IPS-18a (cell line): Measurements from ENCODE around the gene TNNI2.

ENCODE experiments used
- H3K27ac ChIP-seq: one replicate; pipeline ENCODE4 v1.5.1; 2013; ENCODE audit warnings: low read length
- H3K27me3 ChIP-seq: one replicate; pipeline ENCODE4 v1.6.1; 2013; ENCODE audit warnings: mild to moderate bottlenecking, low read length; ENCODE audit not compliant: control insufficient read depth, insufficient read depth
- H3K36me3 ChIP-seq: one replicate; pipeline ENCODE4 v1.6.1; 2013; ENCODE audit warnings: low read depth, low read length; ENCODE audit not compliant: control insufficient read depth
- H3K4me1 ChIP-seq: one replicate; pipeline ENCODE4 v1.6.1; 2013; ENCODE audit warnings: low read depth, low read length; ENCODE audit not compliant: control insufficient read depth
- H3K4me3 ChIP-seq: one replicate; pipeline ENCODE4 v1.5.1; 2013; ENCODE audit warnings: low read length
- H3K9ac ChIP-seq: one replicate; pipeline ENCODE4 v1.6.1; 2013; ENCODE audit warnings: mild to moderate bottlenecking, low read length, moderate library complexity
- H3K9me3 ChIP-seq: one replicate; pipeline ENCODE4 v1.6.1; 2013; ENCODE audit warnings: low read depth, low read length; ENCODE audit not compliant: control insufficient read depth

Gene TNNI2

GRCh38 chr11:1837171-1838076 lies 1.4 kb upstream of the TNNI2 start:
- no peak overlapping the region for H3K27ac ChIP-seq
- H3K27me3 ChIP-seq: peaks cover 4% of the 10 kb centered on the region
- H3K4me1 ChIP-seq: no peaks in the 10 kb centered on the region
- no peak overlapping the region for H3K9ac ChIP-seq
- no peaks in the 10 kb centered on the region for H3K36me3 ChIP-seq
- no peak overlapping the region for H3K4me3 ChIP-seq
- H3K9me3 ChIP-seq: no peaks in the 10 kb centered on the region

GRCh38 chr11:1838077-1838425 lies 730 bp upstream of the TNNI2 start:
- Histone ChIP-seq H3K4me3 (no peak overlapping the region), H3K27ac (no peak overlapping the region), H3K9ac (no peak overlapping the region)

DNA sequence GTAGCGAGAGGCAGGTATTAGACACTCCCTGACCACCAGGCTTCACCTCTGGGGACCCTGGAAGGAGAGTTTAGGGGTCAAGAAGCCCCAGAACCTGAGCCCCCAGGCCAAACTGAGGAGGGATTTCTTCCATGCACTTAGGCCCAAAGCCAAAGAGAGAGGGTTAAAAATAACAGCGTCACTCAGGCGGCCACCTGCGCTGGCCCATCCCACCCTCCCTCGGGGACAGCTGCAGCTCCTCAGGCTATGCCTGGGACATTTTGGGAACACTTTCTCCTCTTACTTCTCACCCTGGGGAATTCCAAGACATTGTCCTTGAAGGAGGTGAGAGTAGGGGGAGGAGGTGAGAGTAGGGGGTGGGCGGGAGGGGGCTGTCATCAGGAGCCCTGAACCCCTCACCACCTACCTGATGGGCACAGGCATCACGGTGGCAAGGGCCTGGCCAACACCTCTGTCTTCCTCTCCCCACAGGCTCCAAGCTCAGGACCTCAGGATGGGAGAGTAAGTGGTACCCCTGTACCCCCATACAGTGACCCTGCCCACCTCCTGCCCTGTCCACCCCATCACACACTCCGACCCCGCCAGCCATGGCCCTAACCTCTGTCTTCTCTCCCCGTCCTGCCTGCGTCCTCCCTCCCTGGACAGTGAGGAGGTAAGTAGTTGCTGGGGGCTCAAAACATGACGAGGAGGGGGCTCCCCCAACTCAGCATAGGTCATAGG lies 583 bp downstream of the TNNI2 start:
- H3K36me3 ChIP-seq: no peaks in the 10 kb centered on the region
- H3K9ac ChIP-seq: no peak overlapping the region
- H3K27ac ChIP-seq: no peak overlapping the region
- no peaks in the 10 kb centered on the region for H3K4me1 ChIP-seq
- no peak overlapping the region for H3K4me3 ChIP-seq
- no peaks in the 10 kb centered on the region for H3K27me3 ChIP-seq
- no peaks in the 10 kb centered on the region for H3K9me3 ChIP-seq

More at GRCh38 chr11:1838077-1838425, 730 bp upstream of the TNNI2 start:
- Histone ChIP-seq H3K36me3 (no peaks in the 10 kb centered on the region), H3K27me3 (peaks cover under 1% of the 10 kb centered on the region), H3K4me1 (no peaks in the 10 kb centered on the region), H3K9me3 (no peaks in the 10 kb centered on the region)

DNA sequence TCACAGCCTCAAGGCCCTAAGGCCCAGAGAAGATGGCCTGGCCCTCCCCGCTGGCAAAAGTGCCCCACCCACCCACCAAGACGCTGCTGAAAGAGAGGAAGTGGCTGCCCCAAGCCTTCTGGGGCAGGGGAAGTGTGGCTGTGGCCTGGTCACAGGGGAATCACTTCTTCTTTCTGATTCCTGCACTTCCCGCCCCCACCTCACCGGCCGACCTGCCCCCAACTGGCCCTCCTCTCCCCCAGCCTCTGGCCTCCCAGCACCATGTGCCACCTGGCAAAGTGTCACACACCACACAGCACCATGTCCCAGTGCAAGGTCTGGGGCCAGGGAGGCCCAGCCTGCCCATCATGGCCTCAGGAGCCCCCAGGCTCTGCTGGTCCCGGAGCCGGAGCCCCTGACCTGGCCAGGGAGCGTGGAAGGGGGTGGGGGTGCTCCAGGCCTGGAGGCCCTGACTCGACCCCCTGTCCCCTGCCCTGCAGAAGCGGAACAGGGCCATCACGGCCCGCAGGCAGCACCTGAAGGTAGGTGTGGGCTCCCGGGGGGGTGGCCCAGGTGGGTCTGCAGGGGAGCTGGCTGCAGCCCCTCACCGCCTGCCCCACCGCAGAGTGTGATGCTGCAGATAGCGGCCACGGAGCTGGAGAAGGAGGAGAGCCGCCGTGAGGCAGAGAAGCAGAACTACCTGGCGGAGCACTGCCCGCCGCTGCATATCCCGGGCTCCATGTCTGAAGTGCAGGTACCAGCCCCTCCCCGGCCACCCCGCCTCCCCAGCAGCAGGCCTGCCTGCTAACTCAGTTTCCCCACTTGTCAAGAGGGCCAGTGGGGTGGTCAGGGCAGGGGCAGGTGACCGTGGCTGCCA lies 1.4 kb downstream of the TNNI2 start:
- H3K27me3 ChIP-seq: peaks cover 4% of the 10 kb centered on the region
- no peak overlapping the region for H3K27ac ChIP-seq
- H3K9me3 ChIP-seq: no peaks in the 10 kb centered on the region
- no peak overlapping the region for H3K9ac ChIP-seq
- no peaks in the 10 kb centered on the region for H3K4me1 ChIP-seq
- no peak overlapping the region for H3K4me3 ChIP-seq
- H3K36me3 ChIP-seq: no peaks in the 10 kb centered on the region

DNA sequence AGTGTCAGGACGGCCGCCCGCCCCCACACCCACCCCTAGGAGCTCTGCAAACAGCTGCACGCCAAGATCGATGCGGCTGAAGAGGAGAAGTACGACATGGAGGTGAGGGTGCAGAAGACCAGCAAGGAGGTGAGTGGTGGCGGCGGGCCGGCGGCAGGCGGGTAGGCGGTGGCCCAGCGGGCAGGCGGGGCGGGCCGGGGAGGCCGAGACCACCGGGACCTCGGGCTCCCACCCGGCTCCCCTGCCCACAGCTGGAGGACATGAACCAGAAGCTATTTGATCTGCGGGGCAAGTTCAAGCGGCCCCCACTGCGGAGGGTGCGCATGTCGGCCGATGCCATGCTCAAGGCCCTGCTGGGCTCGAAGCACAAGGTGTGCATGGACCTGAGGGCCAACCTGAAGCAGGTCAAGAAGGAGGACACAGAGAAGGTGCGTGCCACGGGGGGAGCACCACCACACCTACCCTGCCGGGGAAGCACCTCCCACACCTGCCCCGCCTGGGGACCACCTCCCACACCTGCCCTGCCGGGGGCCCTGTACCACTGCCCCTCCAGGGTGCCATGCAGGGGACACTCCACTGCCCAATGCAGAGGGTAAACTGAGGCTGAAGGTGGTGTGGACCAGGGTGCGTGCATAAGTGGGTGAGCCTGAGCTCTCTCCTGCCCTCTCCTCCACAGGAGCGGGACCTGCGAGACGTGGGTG lies 2.1 kb downstream of the TNNI2 start:
- no peaks in the 10 kb centered on the region for H3K4me1 ChIP-seq

DNA sequence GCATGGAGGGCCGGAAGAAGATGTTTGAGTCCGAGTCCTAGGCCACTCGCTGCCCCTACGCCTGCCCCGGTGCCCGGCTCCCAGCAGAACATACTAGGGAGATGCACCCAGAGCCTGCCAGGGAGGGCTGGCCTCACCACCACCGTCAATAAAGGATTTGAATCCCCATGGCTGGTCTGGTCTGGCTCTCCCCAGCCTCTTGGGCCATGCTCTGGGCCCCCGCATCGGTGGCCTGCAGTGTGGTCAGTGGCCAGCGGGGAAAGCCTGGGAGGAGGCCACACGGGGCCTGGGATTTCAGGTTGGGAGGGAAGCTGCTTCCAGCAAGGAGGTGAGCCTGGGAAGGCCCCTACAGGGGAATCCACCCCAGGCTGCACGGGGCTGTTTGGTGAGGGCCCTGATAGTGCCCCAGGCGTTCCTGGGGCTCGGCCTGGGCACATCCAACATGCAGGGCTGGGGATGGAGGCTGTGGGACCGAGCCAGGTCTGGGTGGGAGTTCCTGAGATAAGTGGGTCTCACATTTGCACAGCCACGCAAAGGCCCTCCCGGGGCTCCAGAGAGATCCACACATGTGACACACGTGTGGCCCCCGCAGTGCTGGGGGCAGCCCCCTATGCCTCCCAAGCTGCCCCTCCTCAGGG lies 2.8 kb downstream of the TNNI2 start:
- Histone ChIP-seq H3K4me1 (no peaks in the 10 kb centered on the region), H3K9ac (no peak overlapping the region), H3K27me3 (peaks cover 5% of the 10 kb centered on the region), H3K27ac (no peak overlapping the region), H3K4me3 (no peak overlapping the region), H3K36me3 (no peaks in the 10 kb centered on the region), H3K9me3 (no peaks in the 10 kb centered on the region)

More for the DNA sequence above, 2.1 kb downstream of the TNNI2 start:
- Histone ChIP-seq H3K9me3 (no peaks in the 10 kb centered on the region), H3K27ac (no peak overlapping the region), H3K36me3 (no peaks in the 10 kb centered on the region), H3K9ac (no peak overlapping the region), H3K27me3 (peaks cover 5% of the 10 kb centered on the region), H3K4me3 (no peak overlapping the region)

DNA sequence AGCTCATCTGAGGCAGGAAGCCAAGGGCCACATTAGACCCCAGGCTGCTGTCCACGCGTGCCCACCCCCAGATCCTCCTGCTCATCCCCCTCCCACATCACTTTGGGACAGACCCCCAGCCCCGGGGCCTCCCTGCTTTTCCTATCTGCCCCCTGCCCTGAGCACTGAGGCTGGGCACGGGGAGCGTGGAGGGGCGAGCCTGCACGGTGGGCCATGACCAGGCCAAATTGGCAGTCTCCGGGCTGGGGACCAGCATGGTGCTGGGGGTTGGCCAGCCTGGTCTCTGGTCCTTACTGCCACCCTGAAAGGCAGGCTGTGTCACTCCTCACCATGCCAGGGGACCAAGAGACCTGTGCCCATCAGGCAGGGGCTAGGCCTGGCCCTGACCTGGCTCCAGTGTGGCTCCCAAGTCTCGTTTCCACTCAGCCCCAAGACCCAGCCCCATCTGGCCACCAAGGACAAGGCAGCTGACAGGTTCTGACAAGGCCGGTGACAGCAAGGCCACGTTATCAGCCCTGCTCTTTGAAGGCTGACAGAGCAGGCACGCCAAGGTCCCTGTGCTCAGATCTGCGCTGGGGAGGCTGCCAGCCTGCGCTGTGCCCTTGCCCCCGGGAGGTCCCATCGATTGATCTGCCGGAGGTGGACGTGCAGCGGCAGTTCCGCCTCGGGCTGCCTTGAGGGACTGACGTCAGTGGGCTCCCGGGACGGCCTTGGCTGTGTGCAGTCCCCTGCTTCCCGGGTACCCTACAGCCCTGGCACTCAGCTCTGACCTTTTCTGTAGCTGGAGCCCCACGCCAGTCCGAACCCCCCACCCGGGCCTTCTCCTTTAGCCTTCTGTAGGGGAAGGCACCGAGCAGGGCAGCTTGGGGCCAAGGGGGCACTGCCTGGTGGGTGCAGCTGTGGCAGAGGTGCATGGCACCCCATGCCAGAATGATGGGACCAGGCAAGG lies 3.6 kb downstream of the TNNI2 start:
- H3K9me3 ChIP-seq: no peaks in the 10 kb centered on the region
- H3K4me3 ChIP-seq: no peak overlapping the region
- H3K36me3 ChIP-seq: no peaks in the 10 kb centered on the region
- H3K27me3 ChIP-seq: peaks cover 5% of the 10 kb centered on the region
- H3K27ac ChIP-seq: no peak overlapping the region
- no peaks in the 10 kb centered on the region for H3K4me1 ChIP-seq
- no peak overlapping the region for H3K9ac ChIP-seq

GRCh38 chr11:1843098-1843473 lies 4.3 kb downstream of the TNNI2 start:
- Histone ChIP-seq H3K27ac (no peak overlapping the region), H3K36me3 (no peaks in the 10 kb centered on the region), H3K4me3 (no peak overlapping the region), H3K4me1 (no peaks in the 10 kb centered on the region), H3K9ac (no peak overlapping the region), H3K9me3 (no peaks in the 10 kb centered on the region), H3K27me3 (peaks cover 5% of the 10 kb centered on the region)

- Histone ChIP-seq H3K4me1 (no peaks in the 10 kb centered on the region), H3K36me3 (no peaks in the 10 kb centered on the region), H3K9ac (no peak overlapping the region), H3K9me3 (no peaks in the 10 kb centered on the region), H3K27me3 (peaks cover 5% of the 10 kb centered on the region), H3K27ac (no peak overlapping the region), H3K4me3 (no peak overlapping the region)
Observed at GRCh38 chr11:1843796-1844195, 5.0 kb downstream of the TNNI2 start.
